ENCODE data around the gene TLR8.
A peak's percentile ranks its signal among the peaks of the same experiment; 100 is the strongest.

The TLR8 gene

DNA sequence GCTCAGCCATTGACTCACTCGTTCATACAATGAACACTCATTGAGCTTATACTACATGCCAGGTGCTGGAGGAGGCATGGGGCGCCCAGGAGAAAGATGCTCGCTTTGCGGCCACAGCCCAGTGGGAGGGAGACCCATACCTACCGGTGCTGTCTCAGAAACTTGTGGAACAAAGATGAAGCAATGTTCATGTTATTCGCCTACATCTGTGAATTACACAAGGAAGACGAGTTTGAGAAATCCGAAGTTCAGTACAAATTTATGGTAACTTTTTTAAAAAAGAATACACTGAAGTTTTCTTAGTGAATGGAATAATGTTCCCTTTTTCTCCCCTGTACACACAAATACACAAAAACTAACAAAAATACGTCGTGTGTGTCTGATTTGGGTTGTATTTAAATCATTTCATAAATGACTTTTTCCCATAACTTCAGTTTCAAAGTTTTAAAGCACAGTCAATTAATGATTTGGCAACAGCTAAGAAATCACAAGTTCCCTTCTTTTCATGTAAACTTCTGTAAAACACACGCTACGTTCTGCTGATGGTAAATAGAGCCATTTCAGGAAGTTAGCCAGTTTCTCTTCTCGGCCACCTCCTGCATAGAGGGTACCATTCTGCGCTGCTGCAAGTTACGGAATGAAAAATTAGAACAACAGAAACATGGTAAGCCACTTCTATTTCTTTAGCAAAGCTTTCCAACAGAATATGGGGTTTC lies at the start of gene TLR8:
TSS of gene TLR8 (plus strand) at position 575 of the 716 bp plus-strand sequence. CDS start at position 662, 87 bp downstream.
- no peak for DNase-seq

- DNase-seq: no peak
Observed at GRCh38 chrX:12865359-12865758, 41.1 kb upstream of the TLR8 start.

DNA sequence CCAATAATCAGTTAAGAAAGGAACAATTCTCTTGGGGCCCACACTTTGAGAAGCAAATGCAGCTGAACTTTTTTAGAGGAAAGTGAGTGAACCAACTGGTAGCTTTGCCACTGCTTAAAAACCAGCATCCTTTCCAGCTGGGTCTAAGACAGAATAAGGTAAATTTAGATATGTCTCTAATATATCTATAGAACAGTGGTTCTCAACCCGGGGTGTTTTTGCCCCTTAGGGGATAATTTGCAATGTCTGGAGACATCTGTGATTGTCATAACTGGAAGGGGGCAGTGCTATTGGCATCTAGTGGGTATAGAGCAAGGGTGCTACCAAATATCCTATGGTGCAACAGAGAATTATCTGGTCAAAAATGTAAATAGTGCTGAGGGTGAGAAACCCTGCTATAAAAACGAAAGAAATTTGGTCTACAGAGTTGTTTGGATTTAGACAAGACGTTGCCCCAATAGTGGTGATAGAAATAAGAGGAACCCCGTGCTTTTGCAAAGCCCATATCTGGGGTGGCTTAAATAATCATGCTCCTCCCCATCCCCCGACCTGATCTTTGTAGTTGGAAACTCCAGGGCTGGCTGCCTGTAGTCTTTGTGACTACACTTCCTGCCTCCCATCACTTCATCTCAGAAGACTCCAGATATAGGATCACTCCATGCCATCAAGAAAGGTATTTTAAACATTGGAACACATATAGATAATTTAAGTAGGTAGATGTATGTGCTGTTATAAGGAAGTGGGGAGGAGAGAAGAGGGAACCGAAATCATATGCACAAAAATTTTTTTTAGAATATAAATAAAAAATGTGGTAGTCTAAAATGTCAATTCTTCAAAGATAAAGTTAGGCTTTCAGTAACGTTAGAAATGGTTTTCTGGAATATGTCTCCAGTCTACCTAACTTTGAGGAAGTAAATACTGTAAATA lies 39.7 kb upstream of the TLR8 start, which contains the start of gene TLR7:
TSS of gene TLR7 (plus strand) at position 622 of the 927 bp plus-strand sequence. CDS start 507 bp downstream, outside the sequence.
- no peak for DNase-seq

- DNase-seq: no peak
Observed at GRCh38 chrX:12867685-12868084, 38.7 kb upstream of the TLR8 start.

GRCh38 chrX:12868747-12869146 lies 37.7 kb upstream of the TLR8 start:
- no peak for DNase-seq

DNA sequence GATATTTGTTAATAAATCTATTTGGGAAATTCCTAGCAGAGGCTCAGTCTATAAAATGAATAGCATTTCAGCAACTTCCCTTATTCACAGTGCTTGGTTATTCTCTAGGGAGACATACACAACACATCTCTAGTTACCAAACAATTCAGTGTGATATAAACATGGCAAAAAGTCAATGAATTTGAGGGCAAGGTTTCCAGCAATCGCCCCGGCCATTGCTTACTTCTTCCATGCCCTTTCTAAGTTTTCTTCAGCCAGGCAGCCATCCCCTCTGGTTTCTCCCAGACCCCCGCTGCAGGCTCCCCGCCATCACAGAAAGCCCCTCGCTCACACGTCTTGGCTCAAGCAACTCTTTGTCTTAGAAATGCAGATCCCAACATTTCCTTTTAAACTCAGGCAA lies 35.2 kb upstream of the TLR8 start:
- no peak for DNase-seq

DNA sequence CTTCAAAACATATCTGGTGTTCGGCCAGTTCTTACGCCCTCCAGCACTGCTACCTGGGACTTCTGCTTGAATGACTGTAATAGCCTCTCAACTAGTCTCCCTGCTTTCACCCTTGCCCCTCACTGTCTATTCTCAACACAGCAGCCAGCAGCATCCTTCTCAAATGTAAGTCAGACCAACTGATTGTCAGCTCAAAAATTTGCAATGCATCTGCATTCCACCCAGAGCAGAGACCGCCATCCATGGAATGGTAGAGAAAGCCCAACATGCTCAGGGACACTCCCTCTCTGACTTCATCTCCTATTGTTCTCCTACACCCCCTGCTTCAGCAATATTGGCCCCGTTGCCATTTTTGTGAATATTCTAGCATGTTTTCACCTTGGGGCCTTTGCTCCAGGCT lies 33.7 kb upstream of the TLR8 start:
- no peak for DNase-seq

GRCh38 chrX:12874581-12874980 lies 31.8 kb upstream of the TLR8 start:
- DNase-seq: no peak

GRCh38 chrX:12877386-12877785 lies 29.0 kb upstream of the TLR8 start:
- no peak for DNase-seq

- DNase-seq: no peak
Observed at GRCh38 chrX:12878536-12878935, 27.9 kb upstream of the TLR8 start.

DNA sequence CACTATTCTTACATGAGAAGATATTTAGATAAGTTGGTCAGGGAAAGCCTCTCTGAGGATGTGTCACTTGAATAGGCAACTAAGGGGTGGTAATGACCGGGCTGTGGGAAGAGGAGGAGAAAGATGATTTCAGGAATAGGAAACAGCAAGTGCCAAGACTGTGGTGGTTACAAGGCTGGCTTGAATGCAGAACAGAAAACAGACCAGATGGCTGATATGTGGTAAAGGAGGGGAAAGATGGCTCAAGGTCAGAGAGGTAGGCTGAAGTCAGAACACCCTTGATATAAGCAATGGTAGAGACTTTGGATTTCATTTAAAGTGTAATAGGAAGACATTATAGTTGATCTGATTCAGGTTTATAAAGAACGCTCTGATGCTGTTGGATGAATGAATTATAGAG lies 24.5 kb upstream of the TLR8 start:
- no peak for DNase-seq

DNA sequence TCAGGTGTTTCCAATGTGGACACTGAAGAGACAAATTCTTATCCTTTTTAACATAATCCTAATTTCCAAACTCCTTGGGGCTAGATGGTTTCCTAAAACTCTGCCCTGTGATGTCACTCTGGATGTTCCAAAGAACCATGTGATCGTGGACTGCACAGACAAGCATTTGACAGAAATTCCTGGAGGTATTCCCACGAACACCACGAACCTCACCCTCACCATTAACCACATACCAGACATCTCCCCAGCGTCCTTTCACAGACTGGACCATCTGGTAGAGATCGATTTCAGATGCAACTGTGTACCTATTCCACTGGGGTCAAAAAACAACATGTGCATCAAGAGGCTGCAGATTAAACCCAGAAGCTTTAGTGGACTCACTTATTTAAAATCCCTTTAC lies 20.9 kb upstream of the TLR8 start:
- DNase-seq: no peak

DNA sequence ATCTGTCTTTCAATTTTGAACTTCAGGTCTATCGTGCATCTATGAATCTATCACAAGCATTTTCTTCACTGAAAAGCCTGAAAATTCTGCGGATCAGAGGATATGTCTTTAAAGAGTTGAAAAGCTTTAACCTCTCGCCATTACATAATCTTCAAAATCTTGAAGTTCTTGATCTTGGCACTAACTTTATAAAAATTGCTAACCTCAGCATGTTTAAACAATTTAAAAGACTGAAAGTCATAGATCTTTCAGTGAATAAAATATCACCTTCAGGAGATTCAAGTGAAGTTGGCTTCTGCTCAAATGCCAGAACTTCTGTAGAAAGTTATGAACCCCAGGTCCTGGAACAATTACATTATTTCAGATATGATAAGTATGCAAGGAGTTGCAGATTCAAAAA lies 19.9 kb upstream of the TLR8 start:
- DNase-seq: no peak

DNA sequence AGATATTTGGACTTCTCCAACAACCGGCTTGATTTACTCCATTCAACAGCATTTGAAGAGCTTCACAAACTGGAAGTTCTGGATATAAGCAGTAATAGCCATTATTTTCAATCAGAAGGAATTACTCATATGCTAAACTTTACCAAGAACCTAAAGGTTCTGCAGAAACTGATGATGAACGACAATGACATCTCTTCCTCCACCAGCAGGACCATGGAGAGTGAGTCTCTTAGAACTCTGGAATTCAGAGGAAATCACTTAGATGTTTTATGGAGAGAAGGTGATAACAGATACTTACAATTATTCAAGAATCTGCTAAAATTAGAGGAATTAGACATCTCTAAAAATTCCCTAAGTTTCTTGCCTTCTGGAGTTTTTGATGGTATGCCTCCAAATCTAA lies 19.3 kb upstream of the TLR8 start:
- DNase-seq: no peak

DNA sequence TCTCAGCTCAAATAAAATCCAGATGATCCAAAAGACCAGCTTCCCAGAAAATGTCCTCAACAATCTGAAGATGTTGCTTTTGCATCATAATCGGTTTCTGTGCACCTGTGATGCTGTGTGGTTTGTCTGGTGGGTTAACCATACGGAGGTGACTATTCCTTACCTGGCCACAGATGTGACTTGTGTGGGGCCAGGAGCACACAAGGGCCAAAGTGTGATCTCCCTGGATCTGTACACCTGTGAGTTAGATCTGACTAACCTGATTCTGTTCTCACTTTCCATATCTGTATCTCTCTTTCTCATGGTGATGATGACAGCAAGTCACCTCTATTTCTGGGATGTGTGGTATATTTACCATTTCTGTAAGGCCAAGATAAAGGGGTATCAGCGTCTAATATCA lies 18.7 kb upstream of the TLR8 start:
- no peak for DNase-seq

- DNase-seq: no peak
Observed at GRCh38 chrX:12890467-12890866, 16.0 kb upstream of the TLR8 start.

DNA sequence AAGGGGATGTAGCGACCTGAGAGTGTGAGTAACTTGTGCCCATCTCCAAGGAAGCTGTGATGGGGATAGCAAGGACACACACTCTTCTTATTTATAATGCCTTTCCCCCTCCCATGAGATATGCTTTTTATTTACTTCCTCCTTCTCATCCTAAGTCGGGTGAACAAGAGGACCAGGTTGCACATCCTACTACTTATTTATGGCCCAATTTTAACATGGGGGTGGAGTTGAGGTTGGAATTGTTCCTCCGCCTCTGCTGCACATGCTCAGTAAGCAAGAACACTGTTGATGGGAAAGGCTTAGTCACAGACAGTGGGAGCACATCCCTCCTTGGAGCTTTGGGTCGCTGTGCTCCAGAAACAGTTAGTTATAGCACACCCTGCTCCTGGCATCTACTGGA lies 15.2 kb upstream of the TLR8 start:
- DNase-seq: no peak

DNA sequence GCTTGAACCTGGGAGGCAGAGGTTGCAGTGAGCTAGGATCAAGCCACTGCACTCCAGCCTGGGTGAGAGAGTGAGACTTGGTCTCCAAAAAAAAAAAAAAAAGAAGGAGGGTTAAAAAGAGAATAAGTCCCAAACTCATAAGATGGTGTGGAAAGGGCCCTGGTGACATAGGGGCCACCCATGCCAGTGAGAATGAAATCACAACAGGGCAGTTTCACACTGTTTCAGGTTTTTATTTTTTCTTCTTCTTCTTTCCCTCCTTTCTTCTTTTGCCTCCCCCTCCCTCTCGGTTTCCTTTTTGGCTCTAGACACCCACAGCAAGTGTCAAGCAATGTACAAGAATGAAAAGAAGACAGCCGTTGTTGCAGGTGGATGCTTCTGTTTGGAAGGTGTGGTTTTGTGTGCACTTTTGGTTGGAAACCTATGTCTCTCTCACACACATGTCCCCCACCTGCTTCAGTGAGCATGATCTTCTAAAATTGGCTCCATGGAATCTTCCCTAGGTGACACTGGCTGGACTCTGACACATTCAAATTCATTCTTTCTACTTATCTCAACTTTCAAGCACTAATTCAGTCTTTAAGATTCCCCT lies 14.4 kb upstream of the TLR8 start:
- no peak for DNase-seq

- no peak for DNase-seq
Observed at GRCh38 chrX:12892716-12893115, 13.7 kb upstream of the TLR8 start.

DNA sequence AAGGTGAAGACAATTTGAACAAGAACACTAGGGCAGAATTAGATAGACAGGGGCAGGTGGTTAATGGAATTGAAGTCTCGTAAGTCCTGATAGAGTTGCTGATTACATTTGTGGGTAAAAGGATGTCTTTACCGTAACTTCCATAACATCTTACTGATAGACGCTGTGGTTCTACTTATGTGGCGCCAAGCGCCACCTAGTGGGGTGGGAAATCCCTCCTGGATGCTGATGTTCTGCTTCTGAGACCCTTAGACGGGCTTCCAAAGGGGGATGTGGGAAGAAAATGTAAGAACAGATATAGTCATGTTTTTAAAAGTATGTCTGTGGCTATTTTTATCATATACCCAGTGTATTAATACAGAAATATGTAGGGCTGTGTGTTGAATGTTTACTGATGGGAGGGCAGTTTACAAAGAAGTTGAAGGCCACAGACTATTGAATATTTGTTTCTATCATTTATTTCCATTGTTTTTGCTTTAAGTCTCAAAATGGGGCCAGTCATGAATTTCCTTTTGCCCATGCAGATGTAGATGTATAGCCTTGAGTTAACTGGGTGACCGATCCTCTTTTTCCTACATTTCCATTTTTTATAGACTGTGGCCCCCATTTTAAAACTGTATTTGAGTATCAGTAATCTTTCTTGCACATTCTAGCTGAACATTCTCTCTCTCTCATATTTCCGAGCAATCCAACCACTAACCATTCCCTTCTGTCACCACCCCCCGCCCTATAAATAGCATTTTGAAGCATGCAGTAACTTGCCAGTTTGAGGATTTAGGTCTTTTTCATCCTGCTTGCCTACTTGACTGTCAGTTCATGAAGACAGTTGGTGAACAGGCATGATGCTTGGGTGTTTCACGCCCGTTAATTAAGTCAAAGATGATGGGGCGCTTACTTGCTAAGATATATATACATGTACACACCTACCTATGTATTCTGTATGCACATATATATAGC lies 12.1 kb upstream of the TLR8 start:
- peak; percentile 0 for DNase-seq

DNA sequence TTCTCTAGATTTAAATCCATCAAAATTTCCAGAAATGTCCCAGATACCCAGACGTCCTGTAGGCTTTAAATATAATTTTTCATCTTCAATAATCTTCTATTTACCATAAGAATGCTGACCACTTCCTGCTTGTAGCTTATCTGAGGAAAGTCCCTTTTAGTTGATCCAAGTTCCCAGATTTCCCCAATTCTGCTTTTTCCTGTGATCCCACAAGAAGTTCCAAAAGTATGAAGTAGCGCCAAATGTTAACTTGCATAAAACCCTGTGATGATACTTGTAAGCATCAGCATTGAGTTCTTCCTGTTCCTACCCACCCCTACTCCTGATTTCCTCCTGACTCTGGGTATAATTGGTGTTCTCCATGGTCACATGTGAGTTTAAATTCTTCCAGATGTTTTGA lies 10.6 kb upstream of the TLR8 start:
- no peak for DNase-seq

- DNase-seq: no peak
Observed at GRCh38 chrX:12896935-12897334, 9.5 kb upstream of the TLR8 start.

DNA sequence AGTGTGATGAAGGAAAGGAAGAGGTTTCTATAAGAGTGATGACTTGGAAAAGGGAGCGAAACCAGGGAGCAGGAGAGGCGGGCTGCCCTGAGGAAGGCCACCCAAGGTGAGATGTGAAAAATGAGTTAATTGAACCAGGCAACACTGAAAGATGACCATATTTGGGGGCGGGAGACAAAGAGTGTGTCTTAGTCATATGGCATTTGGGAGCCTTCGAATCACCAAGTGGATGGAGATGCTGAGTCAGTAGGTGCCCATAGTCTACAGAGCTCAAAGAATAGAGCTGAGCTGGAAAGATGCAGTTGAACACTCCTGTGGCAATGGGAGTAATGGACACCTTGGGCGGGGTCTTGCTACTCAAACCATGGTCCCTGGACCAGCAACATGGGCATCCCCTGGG lies 8.3 kb upstream of the TLR8 start:
- no peak for DNase-seq
